Sigmoid colon (tissue), 7 donors: Measurements from ENCODE around the gene SMIM1. TPM values are rescaled to one million over a fixed set of nuclear protein-coding genes. Genes with fewer than 3 reads are reported as not detected.

Source experiments
- DNase-seq: peaks from one replicate; pipeline ENCODE4 v3.0.0-alpha.2; 2019
- H3K27ac ChIP-seq, 4 donors: fragments of 200-600 bp; sonication (generic); one replicate each; pipeline ENCODE4 v1.5.1; 2016 to 2019; ENCODE audit warnings: mild to moderate bottlenecking in 1 of 4
- H3K27me3 ChIP-seq, 3 donors: fragments of 200-600 bp; sonication (generic); one replicate each; pipeline ENCODE4 v1.5.1; 2019; ENCODE audit warnings: mild to moderate bottlenecking in 1 of 3
- H3K36me3 ChIP-seq, 4 donors: fragments of 200-600 bp; sonication (generic); one replicate each; pipeline ENCODE4 v1.5.1; 2016 to 2019
- H3K4me1 ChIP-seq, 4 donors: fragments of 200-600 bp; sonication (generic); one replicate each; pipeline ENCODE4 v1.5.1; 2017 to 2019
- H3K4me3 ChIP-seq, 4 donors: fragments of 200-600 bp; sonication (generic); one replicate each; pipeline ENCODE4 v1.5.1; 2017 to 2019; ENCODE audit warnings: mild to moderate bottlenecking in 2 of 4, moderate library complexity in 1 of 4
- H3K9me3 ChIP-seq, 4 donors: fragments of 200-600 bp in 3 of 4; sonication (generic) in 3 of 4; one replicate each; pipeline versions ENCODE4 v1.5.1 to v1.6.1; 2013 to 2019
- CTCF ChIP-seq, 4 experiments: fragments of 450-650 bp in 3 of 4; fragments of 200-600 bp in 1 of 4; IDR thresholded peaks; one replicate each; pipeline ENCODE4 v1.5.1; 2016 to 2019; ENCODE audit warnings: antibody characterized with exemption in 4 of 4, mild to moderate bottlenecking in 3 of 4, moderate library complexity in 2 of 4
- EP300 ChIP-seq, 4 donors: sonication (generic); formaldehyde crosslinking; IDR thresholded peaks; one replicate each; pipeline ENCODE4 v1.6.1; 2017; ENCODE audit warnings: antibody characterized with exemption in 4 of 4
- POLR2A ChIP-seq, 2 donors: fragments of 450-650 bp; IDR thresholded peaks; one replicate each; pipeline ENCODE4 v1.6.1; 2016; ENCODE audit warnings: antibody characterized with exemption in 2 of 2, mild to moderate bottlenecking in 2 of 2, moderate library complexity in 2 of 2
- POLR2AphosphoS5 ChIP-seq, 4 donors: sonication (generic); formaldehyde crosslinking; IDR thresholded peaks; one replicate each; pipeline ENCODE4 v1.6.1; 2017; ENCODE audit warnings: antibody characterized with exemption in 4 of 4
- WGBS, 2 donors: extraction: QIAGEN DNeasy Blood & Tissue Kit; methylation state at CpG; one replicate each; pipeline ENCODE4 v1.1.7; 2013; 5-methylcytosine and 5-hydroxymethylcytosine counted together
- intact Hi-C: fragments of 100-400 bp; cut with DNase I; formaldehyde crosslinking; loops from one replicate; pipeline ENCODE4 v1.15.1; 2023
- polyA plus RNA-seq, 3 donors: library from polyadenylated mRNA; stranded (reverse); fragments of 200-250 nt; gene quantifications; one replicate each; pipeline ENCODE4 v1.2.3, GENCODE V29; 2013
- total RNA-seq, 4 donors: library from RNA; depleted of rRNA; stranded (reverse); fragments of >200 nt; gene quantifications; one replicate each; pipeline ENCODE4 v1.1.0, GENCODE V29; 2016
- donor health status: healthy with polysubstance abuse.
- donor health status: Bipolar disorder and iron deficiency.
- donor health status: healthy.

The SMIM1 gene
- total and polyA plus RNA-seq, 7 donors: 2.7 to 10.8 (median 6.8) TPM; not detected in 1

- no peak for TF ChIP-seq POLR2AphosphoS5 (IDR thresholded peaks at IDR 0.05)
- no peak for TF ChIP-seq CTCF (IDR thresholded peaks at IDR 0.05)
- no peak for TF ChIP-seq POLR2A (IDR thresholded peaks at IDR 0.05)
- TF ChIP-seq EP300 (IDR thresholded peaks at IDR 0.05): no peak
- no peaks in the 10 kb centered on the region for H3K9me3 ChIP-seq
- peaks cover 0 to 8% (median 1%) of the 10 kb centered on the region in 4 donors for H3K4me1 ChIP-seq
- WGBS, 2 donors: 90% methylated on average over 14 of the region's 14 CpGs
- H3K27ac ChIP-seq: no peak overlapping the region
- H3K36me3 ChIP-seq: peaks cover 0 to 73% (median 27%) of the 10 kb centered on the region in 4 donors
- H3K4me3 ChIP-seq: no peak overlapping the region
- intact Hi-C loops: no loop called here
- peaks cover 7 to 16% (median 9%) of the 10 kb centered on the region in 3 donors for H3K27me3 ChIP-seq
- DNase-seq: no peak
These were observed 35.8 kb upstream of the SMIM1 start for GRCh38 chr1:3736708-3737107.

- no peak overlapping the region for H3K27ac ChIP-seq
- no peak overlapping the region for H3K4me3 ChIP-seq
- TF ChIP-seq POLR2AphosphoS5 (IDR thresholded peaks at IDR 0.05): no peak
- TF ChIP-seq CTCF (IDR thresholded peaks at IDR 0.05): no peak
- TF ChIP-seq POLR2A (IDR thresholded peaks at IDR 0.05): no peak
- no peak for TF ChIP-seq EP300 (IDR thresholded peaks at IDR 0.05)
- intact Hi-C loops: no loop called here
- 95 to 96% methylated on average over 12 of the region's 12 CpGs for WGBS, 2 donors
- no peaks in the 10 kb centered on the region for H3K4me1 ChIP-seq
- H3K36me3 ChIP-seq: peaks cover 0 to 90% (median 35%) of the 10 kb centered on the region in 4 donors
- H3K27me3 ChIP-seq: no peaks in the 10 kb centered on the region
- DNase-seq: no peak
- no peaks in the 10 kb centered on the region for H3K9me3 ChIP-seq
These were observed 33.6 kb upstream of the SMIM1 start for GRCh38 chr1:3738943-3739342.

- Histone ChIP-seq H3K9me3 (no peaks in the 10 kb centered on the region), H3K36me3 (peaks cover 0 to 91% (median 35%) of the 10 kb centered on the region in 4 donors), H3K27ac (no peak overlapping the region), H3K27me3 (no peaks in the 10 kb centered on the region), H3K4me1 (peaks cover 0 to 7% (median 2%) of the 10 kb centered on the region in 4 donors), H3K4me3 (no peak overlapping the region)
- DNase-seq: no peak
- TF ChIP-seq POLR2A (IDR thresholded peaks at IDR 0.05) (no peak), POLR2AphosphoS5 (IDR thresholded peaks at IDR 0.05) (no peak), EP300 (IDR thresholded peaks at IDR 0.05) (no peak)
- WGBS, 2 donors: 89% methylated on average over 9 of the region's 9 CpGs
- intact Hi-C loops: no loop called here
These were observed 32.5 kb upstream of the SMIM1 start for GRCh38 chr1:3740042-3740441.

GRCh38 chr1:3740752-3741151, 31.8 kb upstream of the SMIM1 start:
- intact Hi-C loops: no loop called here
- H3K9me3 ChIP-seq: no peaks in the 10 kb centered on the region
- DNase-seq: no peak
- TF ChIP-seq POLR2A (IDR thresholded peaks at IDR 0.05): no peak
- TF ChIP-seq CTCF (IDR thresholded peaks at IDR 0.05): no peak
- TF ChIP-seq EP300 (IDR thresholded peaks at IDR 0.05): no peak
- H3K4me3 ChIP-seq: no peak overlapping the region
- peaks cover 0 to 14% (median 6%) of the 10 kb centered on the region in 4 donors for H3K4me1 ChIP-seq
- peaks cover 0 to 86% (median 35%) of the 10 kb centered on the region in 4 donors for H3K36me3 ChIP-seq
- H3K27me3 ChIP-seq: no peaks in the 10 kb centered on the region
- WGBS, 2 donors: 95 to 97% methylated on average over 13 of the region's 13 CpGs
- no peak overlapping the region for H3K27ac ChIP-seq

- H3K36me3 ChIP-seq: peaks cover 0 to 75% (median 33%) of the 10 kb centered on the region in 4 donors
- H3K4me3 ChIP-seq: no peak overlapping the region
- H3K27me3 ChIP-seq: no peaks in the 10 kb centered on the region
- H3K27ac ChIP-seq: no peak overlapping the region
- DNase-seq: no peak
- no peaks in the 10 kb centered on the region for H3K9me3 ChIP-seq
- WGBS, 2 donors: 94% methylated on average over 22 of the region's 22 CpGs
- intact Hi-C loops: no loop called here
- H3K4me1 ChIP-seq: peaks cover 0 to 24% (median 16%) of the 10 kb centered on the region in 4 donors
- TF ChIP-seq EP300 (IDR thresholded peaks at IDR 0.05) (no peak), POLR2A (IDR thresholded peaks at IDR 0.05) (no peak), CTCF (IDR thresholded peaks at IDR 0.05) (no peak)
These were observed 30.7 kb upstream of the SMIM1 start for GRCh38 chr1:3741566-3742438.
